H9 (cell line): Measurements from ENCODE around the gene PLXNA4. TPM values are rescaled to one million over a fixed set of nuclear protein-coding genes. Genes with fewer than 3 reads are reported as not detected.

Source experiments
- DNase-seq: peaks from one replicate; pipeline ENCODE4 v3.0.0-alpha.2; 2017
- H2AFZ ChIP-seq: one replicate; pipeline ENCODE4 v1.6.1; 2013; ENCODE audit warnings: mild to moderate bottlenecking, low read length, control low read depth, moderate library complexity
- H2AK5ac ChIP-seq: 2 replicates; pipeline ENCODE4 v1.6.1; 2013; ENCODE audit warnings: low read length, control low read depth, mixed read lengths; ENCODE audit not compliant: insufficient read length
- H2BK120ac ChIP-seq: one replicate; pipeline ENCODE4 v1.6.1; 2013; ENCODE audit warnings: low read depth, mild to moderate bottlenecking, low read length, control low read depth, inconsistent platforms; ENCODE audit not compliant: poor library complexity, severe bottlenecking
- H2BK12ac ChIP-seq: 2 replicates; pipeline ENCODE4 v1.6.1; 2013; ENCODE audit warnings: low read length, control low read depth, mixed read lengths, low read depth; ENCODE audit not compliant: insufficient read length
- H2BK15ac ChIP-seq: 2 replicates; pipeline ENCODE4 v1.6.1; 2013; ENCODE audit warnings: low read depth, low read length, control low read depth
- H2BK20ac ChIP-seq: one replicate; pipeline ENCODE4 v1.6.1; 2013; ENCODE audit warnings: low read depth, mild to moderate bottlenecking, low read length, control low read depth, inconsistent platforms; ENCODE audit not compliant: poor library complexity, severe bottlenecking
- H2BK5ac ChIP-seq: 2 replicates; pipeline ENCODE4 v1.6.1; 2013; ENCODE audit warnings: low read length, control low read depth, mixed read lengths; ENCODE audit not compliant: insufficient read length
- H3K14ac ChIP-seq: 2 replicates; pipeline ENCODE4 v1.6.1; 2013; ENCODE audit warnings: low read length, control low read depth; ENCODE audit not compliant: insufficient read depth
- H3K18ac ChIP-seq: 2 replicates; pipeline ENCODE4 v1.6.1; 2013; ENCODE audit warnings: low read depth, mild to moderate bottlenecking, mixed read lengths, low read length, control low read depth; ENCODE audit not compliant: insufficient read length
- H3K23ac ChIP-seq: 2 replicates; pipeline ENCODE4 v1.6.1; 2013; ENCODE audit warnings: low read length, control low read depth, mixed read lengths, low read depth; ENCODE audit not compliant: insufficient read length
- H3K23me2 ChIP-seq: 2 replicates; pipeline ENCODE4 v1.6.1; 2013; ENCODE audit warnings: low read depth, mild to moderate bottlenecking, mixed read lengths, low read length, control low read depth; ENCODE audit not compliant: insufficient read length, poor library complexity, severe bottlenecking
- H3K27ac ChIP-seq: 2 replicates; pipeline ENCODE4 v1.5.1; 2013; ENCODE audit warnings: low read length, control low read depth, mixed read lengths, low read depth; ENCODE audit not compliant: insufficient read length
- H3K27me3 ChIP-seq: 2 replicates; pipeline ENCODE4 v1.6.1; 2013; ENCODE audit warnings: low read length, control low read depth, inconsistent platforms; ENCODE audit not compliant: insufficient read depth
- H3K4ac ChIP-seq: 2 replicates; pipeline ENCODE4 v1.6.1; 2013; ENCODE audit warnings: low read depth, mild to moderate bottlenecking, control low read depth, inconsistent platforms, low read length, moderate library complexity
- H3K4me1 ChIP-seq: 2 replicates; pipeline ENCODE4 v1.6.1; 2013; ENCODE audit warnings: low read length, control low read depth, inconsistent platforms; ENCODE audit not compliant: insufficient read depth
- H3K4me2 ChIP-seq: 2 replicates; pipeline ENCODE4 v1.6.1; 2013; ENCODE audit warnings: low read length, control low read depth, mixed read lengths; ENCODE audit not compliant: insufficient read length, insufficient read depth
- H3K56ac ChIP-seq: 2 replicates; pipeline ENCODE4 v1.6.1; 2013; ENCODE audit warnings: low read depth, mild to moderate bottlenecking, mixed read lengths, low read length, control low read depth; ENCODE audit not compliant: insufficient read length
- H3K79me1 ChIP-seq: 2 replicates; pipeline ENCODE4 v1.6.1; 2013; ENCODE audit warnings: low read depth, mild to moderate bottlenecking, moderate library complexity, low read length, control low read depth, inconsistent platforms; ENCODE audit not compliant: insufficient read depth, poor library complexity, severe bottlenecking
- H3K79me2 ChIP-seq: 2 replicates; pipeline ENCODE4 v1.6.1; 2013; ENCODE audit warnings: low read length, control low read depth, inconsistent platforms; ENCODE audit not compliant: insufficient read depth
- H3K9ac ChIP-seq: 2 replicates; pipeline ENCODE4 v1.6.1; 2013; ENCODE audit warnings: low read length, control low read depth, mixed read lengths; ENCODE audit not compliant: insufficient read length; ENCODE audit errors: extremely low read depth
- H3K9me3 ChIP-seq: one replicate; pipeline ENCODE4 v1.6.1; 2013; ENCODE audit warnings: low read depth, low read length, inconsistent platforms; ENCODE audit not compliant: control insufficient read depth
- H3T11ph ChIP-seq: one replicate; pipeline ENCODE4 v1.6.1; 2013; ENCODE audit warnings: mild to moderate bottlenecking, low read length, control low read depth, inconsistent platforms
- H4K20me1 ChIP-seq: one replicate; pipeline ENCODE4 v1.6.1; 2013; ENCODE audit not compliant: control insufficient read depth, insufficient read length, insufficient read depth
- H4K5ac ChIP-seq: 2 replicates; pipeline ENCODE4 v1.6.1; 2013; ENCODE audit warnings: low read depth, mild to moderate bottlenecking, mixed read lengths, low read length, control low read depth; ENCODE audit not compliant: insufficient read length
- H4K8ac ChIP-seq: replicated peaks from 2 replicates; pipeline ENCODE4 v1.6.1; 2013; ENCODE audit warnings: low read length, control low read depth, mixed read lengths, low read depth; ENCODE audit not compliant: insufficient read length
- H4K91ac ChIP-seq: 2 replicates; pipeline ENCODE4 v1.6.1; 2013; ENCODE audit warnings: low read depth, mild to moderate bottlenecking, moderate library complexity, mixed read lengths, low read length, control low read depth; ENCODE audit not compliant: insufficient read length
- H3K27ac Mint-ChIP-seq, 3 experiments: 2 replicates in 2 of 3; 3 replicates in 1 of 3; pipeline ENCODE4 v1.8.0; 2020 to 2021; ENCODE audit warnings: mixed read lengths in 3 of 3, mild to moderate bottlenecking in 1 of 3, moderate library complexity in 1 of 3
- H3K27me3 Mint-ChIP-seq: 2 replicates; pipeline ENCODE4 v1.8.0; 2021; ENCODE audit warnings: low read depth, mild to moderate bottlenecking, moderate library complexity, mixed read lengths
- H3K36me3 Mint-ChIP-seq, 3 experiments: 2 replicates in 2 of 3; 3 replicates in 1 of 3; pipeline ENCODE4 v1.8.0; 2020 to 2021; ENCODE audit warnings: low read depth in 3 of 3, mixed read lengths in 3 of 3; ENCODE audit not compliant: insufficient read depth in 1 of 3
- H3K4me1 Mint-ChIP-seq, 2 experiments: 2 replicates each; pipeline ENCODE4 v1.8.0; 2020; ENCODE audit warnings: mixed read lengths in 2 of 2
- H3K4me3 Mint-ChIP-seq, 2 experiments: 2 replicates in 1 of 2; 3 replicates in 1 of 2; pipeline ENCODE4 v1.8.0; 2020 to 2021; ENCODE audit warnings: mild to moderate bottlenecking in 2 of 2, mixed read lengths in 2 of 2, moderate library complexity in 1 of 2
- H3K9me3 Mint-ChIP-seq, 2 experiments: 2 replicates in 1 of 2; 3 replicates in 1 of 2; pipeline ENCODE4 v1.8.0; 2020; ENCODE audit warnings: mild to moderate bottlenecking in 2 of 2, mixed read lengths in 2 of 2, moderate library complexity in 1 of 2
- WGBS: extraction: QIAGEN DNeasy Blood & Tissue Kit; methylation state at CpG from one replicate; pipeline ENCODE4 v1.1.7; 2013; ENCODE audit warnings: missing lambda C conversion rate, low lambda C conversion rate, mixed read lengths; ENCODE audit not compliant: insufficient read length; ENCODE audit errors: extremely low coverage; 5-methylcytosine and 5-hydroxymethylcytosine counted together
- total RNA-seq: library from RNA; stranded (reverse); gene quantifications from 2 replicates; pipeline ENCODE4 v1.2.1, GENCODE V29; 2021
- TF ChIP-seq, protein P1 (sequence below): fragments of 200-600 bp; sonication (generic); conservative IDR thresholded peaks from 3 replicates; pipeline ENCODE4 v1.8.0; 2021; ENCODE audit warnings: antibody characterized with exemption, mild to moderate bottlenecking

PLXNA4 gene
- total RNA-seq, 1 experiment from 2014 or later, result 0.35 TPM

DNA sequence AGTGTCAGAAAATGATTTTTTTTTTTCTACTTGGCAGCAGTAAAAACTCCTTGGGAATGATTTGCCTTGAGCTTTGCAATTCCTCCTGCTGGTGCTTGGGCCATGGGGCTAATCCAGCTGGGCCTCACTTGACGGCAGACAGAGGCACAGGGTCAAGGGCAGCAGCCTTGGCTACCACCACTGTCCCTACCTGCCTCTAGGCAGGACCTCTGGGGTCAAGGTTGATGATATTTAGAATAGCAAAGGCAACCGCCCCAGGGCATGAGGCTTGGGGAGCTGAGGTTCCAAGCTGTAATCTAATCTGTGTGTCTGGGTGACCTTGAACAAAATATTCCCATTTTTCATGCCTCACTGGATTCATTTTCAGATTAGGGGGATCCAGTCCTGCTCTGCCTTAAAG lies 327.4 kb downstream of the PLXNA4 start:
- no peaks in the 10 kb centered on the region for H3K79me2 ChIP-seq
- TF ChIP-seq, protein P1, sequence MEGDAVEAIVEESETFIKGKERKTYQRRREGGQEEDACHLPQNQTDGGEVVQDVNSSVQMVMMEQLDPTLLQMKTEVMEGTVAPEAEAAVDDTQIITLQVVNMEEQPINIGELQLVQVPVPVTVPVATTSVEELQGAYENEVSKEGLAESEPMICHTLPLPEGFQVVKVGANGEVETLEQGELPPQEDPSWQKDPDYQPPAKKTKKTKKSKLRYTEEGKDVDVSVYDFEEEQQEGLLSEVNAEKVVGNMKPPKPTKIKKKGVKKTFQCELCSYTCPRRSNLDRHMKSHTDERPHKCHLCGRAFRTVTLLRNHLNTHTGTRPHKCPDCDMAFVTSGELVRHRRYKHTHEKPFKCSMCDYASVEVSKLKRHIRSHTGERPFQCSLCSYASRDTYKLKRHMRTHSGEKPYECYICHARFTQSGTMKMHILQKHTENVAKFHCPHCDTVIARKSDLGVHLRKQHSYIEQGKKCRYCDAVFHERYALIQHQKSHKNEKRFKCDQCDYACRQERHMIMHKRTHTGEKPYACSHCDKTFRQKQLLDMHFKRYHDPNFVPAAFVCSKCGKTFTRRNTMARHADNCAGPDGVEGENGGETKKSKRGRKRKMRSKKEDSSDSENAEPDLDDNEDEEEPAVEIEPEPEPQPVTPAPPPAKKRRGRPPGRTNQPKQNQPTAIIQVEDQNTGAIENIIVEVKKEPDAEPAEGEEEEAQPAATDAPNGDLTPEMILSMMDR, result no peak
- H2BK120ac ChIP-seq, result no peak overlapping the region
- no peak overlapping the region for H2BK5ac ChIP-seq
- H3K14ac ChIP-seq, result no peak overlapping the region
- no peak overlapping the region for H3K23ac ChIP-seq
- Mint-ChIP-seq H3K4me1 (peaks cover 32 to 33% of the 10 kb centered on the region in 2 experiments), H3K27ac (no peak overlapping the region), H3K4me3 (no peak overlapping the region), H3K9me3 (peaks cover 12 to 13% of the 10 kb centered on the region in 2 experiments), H3K36me3 (peaks cover 0 to 15% (median 4%) of the 10 kb centered on the region in 3 experiments; a peak in 3 of 7 replicates), H3K27me3 (peaks cover 10% of the 10 kb centered on the region)
- no peak overlapping the region for H4K8ac ChIP-seq
- H2BK15ac ChIP-seq, result no peak overlapping the region
- no peak overlapping the region for H4K91ac ChIP-seq
- H3T11ph ChIP-seq, result no peak overlapping the region
- H4K20me1 ChIP-seq, result no peaks in the 10 kb centered on the region
- H3K27ac ChIP-seq, result no peak overlapping the region
- H3K79me1 ChIP-seq, result no peaks in the 10 kb centered on the region
- no peak overlapping the region for H2AK5ac ChIP-seq
- H3K4me2 ChIP-seq, result no peak overlapping the region
- no peaks in the 10 kb centered on the region for H3K9me3 ChIP-seq
- H3K23me2 ChIP-seq, result no peaks in the 10 kb centered on the region
- no peaks in the 10 kb centered on the region for H3K27me3 ChIP-seq
- no peak overlapping the region for H2BK20ac ChIP-seq
- H3K4ac ChIP-seq, result no peak overlapping the region
- no peak overlapping the region for H2AFZ ChIP-seq
- H3K56ac ChIP-seq, result no peak overlapping the region
- H3K4me1 ChIP-seq, result peaks cover 2% of the 10 kb centered on the region; the same call in 1 of the 2 replicates
- H3K9ac ChIP-seq, result no peak overlapping the region
- WGBS, result no CpG with 5 or more reads among the region's 2 CpGs
- no peak overlapping the region for H3K18ac ChIP-seq
- DNase-seq, result no peak
- H2BK12ac ChIP-seq, result no peak overlapping the region
- no peak overlapping the region for H4K5ac ChIP-seq
